ENCODE results near the gene SERTAD2.

Gene SERTAD2, protein sequence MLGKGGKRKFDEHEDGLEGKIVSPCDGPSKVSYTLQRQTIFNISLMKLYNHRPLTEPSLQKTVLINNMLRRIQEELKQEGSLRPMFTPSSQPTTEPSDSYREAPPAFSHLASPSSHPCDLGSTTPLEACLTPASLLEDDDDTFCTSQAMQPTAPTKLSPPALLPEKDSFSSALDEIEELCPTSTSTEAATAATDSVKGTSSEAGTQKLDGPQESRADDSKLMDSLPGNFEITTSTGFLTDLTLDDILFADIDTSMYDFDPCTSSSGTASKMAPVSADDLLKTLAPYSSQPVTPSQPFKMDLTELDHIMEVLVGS

DNA sequence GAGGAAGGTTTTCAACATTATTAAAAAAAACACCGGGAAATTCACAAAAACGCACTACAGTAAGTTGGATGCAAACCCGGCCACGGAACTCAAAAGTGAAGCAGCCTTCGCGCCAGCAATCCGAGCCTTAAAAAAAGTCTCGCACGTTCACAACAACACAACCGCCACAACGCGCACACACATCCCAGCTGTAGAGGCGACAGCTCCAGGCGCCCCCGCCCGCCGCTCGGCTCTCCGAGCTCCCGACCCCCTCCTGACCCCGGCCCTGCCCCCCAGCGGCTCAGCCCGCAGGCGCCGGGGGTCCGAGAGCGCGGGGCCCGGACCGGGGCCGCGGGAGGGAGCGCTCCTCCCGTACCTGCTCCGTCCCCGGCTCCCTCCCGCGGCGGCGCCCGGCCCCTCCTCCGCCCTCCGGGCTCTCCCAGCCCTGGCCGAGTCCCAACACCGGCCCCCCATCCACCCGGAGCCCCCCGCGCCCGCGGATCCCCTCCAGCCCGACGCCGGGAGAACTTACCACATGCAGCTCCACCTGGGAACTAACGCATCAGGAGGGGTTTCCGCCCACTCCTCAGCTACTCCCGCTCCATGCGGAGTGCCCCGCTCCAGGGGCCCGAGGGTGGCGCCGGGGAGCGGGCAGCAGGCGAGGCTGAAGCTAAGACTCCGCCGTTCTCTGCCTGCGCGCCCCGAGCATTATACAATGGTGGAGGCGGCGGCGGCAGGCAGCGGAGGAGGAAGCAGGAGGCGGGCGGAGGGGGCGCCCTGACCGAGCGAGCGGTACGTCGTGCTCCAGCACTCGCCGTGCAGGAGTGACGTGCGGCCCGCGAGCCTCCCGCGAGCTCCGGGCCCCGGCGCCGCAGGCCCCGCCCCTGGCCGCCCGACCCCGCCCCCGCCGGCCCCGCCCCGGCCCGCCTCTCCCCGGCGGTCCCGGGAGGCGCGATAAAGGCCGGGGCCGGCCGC, at the start of gene SERTAD2:
Gene SERTAD2, minus strand, starts transcription at position 805 of the 954 bp plus-strand sequence. CDS start 17,042 bp downstream, outside the sequence.
- TF ChIP-seq CTCF (IDR thresholded peaks at IDR 0.05) = no peak; the same call in 1 of the 2 replicates

DNA sequence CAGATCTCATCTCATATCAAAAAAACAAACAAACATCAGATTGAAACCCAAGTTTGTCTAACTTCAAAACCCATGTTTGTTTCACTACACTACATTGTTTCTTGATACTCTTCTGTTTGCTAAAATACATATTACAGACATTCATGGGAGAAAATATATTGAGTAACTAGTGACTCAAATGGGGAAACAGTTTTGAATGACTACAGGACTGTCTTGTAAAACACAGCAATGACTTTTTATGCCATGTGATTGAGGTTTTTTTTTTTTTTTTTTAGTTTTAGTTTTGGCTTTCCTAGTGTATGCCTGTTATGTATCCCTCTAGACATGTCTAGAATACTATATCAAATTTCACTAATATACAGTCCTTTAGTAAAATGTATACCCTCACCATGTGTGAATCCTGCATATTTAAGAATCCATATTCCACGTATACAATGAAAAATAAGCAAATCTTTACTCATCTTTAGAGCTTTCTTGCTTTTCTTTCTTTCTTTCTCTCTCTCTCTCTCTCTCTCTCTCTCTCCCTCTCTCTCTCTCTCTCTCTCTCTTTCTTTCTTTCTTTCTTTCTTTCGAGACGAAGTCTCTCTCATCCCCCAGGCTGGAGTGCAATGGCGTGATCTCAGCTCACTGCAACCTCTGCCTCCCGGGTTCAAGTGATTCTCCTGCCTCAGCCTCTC, 46.6 kb upstream of the SERTAD2 start:
- TF ChIP-seq CTCF (IDR thresholded peaks at IDR 0.05) = no peak

GRCh38 chr2:64699712-64700111, 46.0 kb upstream of the SERTAD2 start:
- no peak for TF ChIP-seq CTCF (IDR thresholded peaks at IDR 0.05)

DNA sequence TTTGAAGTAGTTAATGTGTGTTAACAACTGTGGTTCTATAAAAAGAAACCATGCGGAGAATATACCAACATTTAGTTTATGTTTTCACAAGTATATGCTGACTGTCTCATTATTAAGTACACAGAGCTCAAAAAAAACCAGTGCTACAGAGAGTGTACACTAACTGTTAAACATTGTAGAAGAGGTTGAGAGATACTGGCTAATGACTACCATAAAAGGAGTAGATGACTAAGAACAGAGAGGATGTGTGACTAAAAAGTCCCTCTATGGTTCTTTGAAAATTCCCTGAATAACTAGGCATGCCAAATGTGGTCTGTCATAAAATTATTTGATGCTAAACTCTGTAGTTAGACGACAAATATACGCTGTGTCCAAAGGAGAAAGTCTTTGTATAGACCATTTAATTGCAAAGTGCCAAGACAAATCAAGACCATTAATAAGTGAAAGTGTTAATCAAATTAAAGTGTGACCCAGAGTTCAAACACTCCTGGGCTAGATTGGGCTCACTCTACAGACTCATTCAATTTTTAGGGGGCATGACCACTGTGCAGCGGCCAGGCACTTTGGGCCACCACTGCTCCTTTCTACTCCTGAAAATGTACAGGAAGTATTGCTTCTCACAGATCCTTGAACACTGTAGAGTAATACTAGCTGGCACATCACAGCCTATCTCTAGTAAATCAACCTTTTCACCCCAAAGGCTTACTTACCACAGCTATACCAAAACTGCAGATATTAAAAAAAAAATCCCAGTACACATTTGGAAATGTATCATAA, 45.1 kb upstream of the SERTAD2 start:
- TF ChIP-seq CTCF (IDR thresholded peaks at IDR 0.05) = no peak

GRCh38 chr2:64698177-64698643, 44.5 kb upstream of the SERTAD2 start:
- no peak for TF ChIP-seq CTCF (IDR thresholded peaks at IDR 0.05)

- no peak for TF ChIP-seq CTCF (IDR thresholded peaks at IDR 0.05)
These were observed 43.8 kb upstream of the SERTAD2 start for GRCh38 chr2:64697297-64698176.

Measured in LNCAP (cell line).